GM21367 (cell line): ENCODE data around the gene SYF2.
"Not testable (repeated sequence)": the region's sequence is repeated elsewhere in the genome, so short reads cannot be mapped to it uniquely, and the experiment has no call there.

ENCODE experiments used
- ATAC-seq: cut with Tn5 transposase; IDR thresholded peaks from one replicate; pipeline ENCODE4 v1.9.1; 2021; ENCODE audit not compliant: unreplicated experiment

Gene SYF2

GRCh38 chr1:25208092-25208491 is 24.2 kb downstream of the SYF2 start:
- no peak for ATAC-seq

GRCh38 chr1:25206201-25206600 is 26.1 kb downstream of the SYF2 start:
- no peak for ATAC-seq

GRCh38 chr1:25205786-25206185 is 26.5 kb downstream of the SYF2 start:
- no peak for ATAC-seq

GRCh38 chr1:25204797-25205480 is 27.4 kb downstream of the SYF2 start:
- no peak for ATAC-seq

- ATAC-seq, result no peak
Observed at GRCh38 chr1:25201006-25201405, 31.3 kb downstream of the SYF2 start.

GRCh38 chr1:25199819-25200620 is 32.3 kb downstream of the SYF2 start:
- ATAC-seq, result no peak

- no peak for ATAC-seq
Observed at GRCh38 chr1:25198663-25199252, 33.5 kb downstream of the SYF2 start.

- ATAC-seq, result no peak
Observed at GRCh38 chr1:25197982-25198662, 34.2 kb downstream of the SYF2 start.

- no peak for ATAC-seq
Observed at GRCh38 chr1:25197235-25197975, 34.9 kb downstream of the SYF2 start.

- no peak for ATAC-seq
Observed at GRCh38 chr1:25196830-25197229, 35.5 kb downstream of the SYF2 start.

- no peak for ATAC-seq
Observed at GRCh38 chr1:25195835-25196234, 36.5 kb downstream of the SYF2 start.

- ATAC-seq, result no peak
Observed at GRCh38 chr1:25194572-25195020, 37.7 kb downstream of the SYF2 start.

- no peak for ATAC-seq
Observed at GRCh38 chr1:25194054-25194453, 38.2 kb downstream of the SYF2 start.

GRCh38 chr1:25193229-25193628 is 39.1 kb downstream of the SYF2 start:
- no peak for ATAC-seq

GRCh38 chr1:25192154-25192553 is 40.1 kb downstream of the SYF2 start:
- no peak for ATAC-seq

- no peak for ATAC-seq
Observed at GRCh38 chr1:25190260-25190659, 42.0 kb downstream of the SYF2 start.

GRCh38 chr1:25187904-25188303 is 44.4 kb downstream of the SYF2 start:
- ATAC-seq, result not testable (repeated sequence)

GRCh38 chr1:25187077-25187476 is 45.2 kb downstream of the SYF2 start:
- no peak for ATAC-seq

GRCh38 chr1:25186161-25187007 is 45.9 kb downstream of the SYF2 start:
- ATAC-seq, result no peak
